Fibroblast of the aortic adventitia (primary cell): ENCODE results near the gene SCN2A. TPM values are rescaled to one million over a fixed set of nuclear protein-coding genes. Genes with fewer than 3 reads are reported as not detected.
"Not testable (repeated sequence)": the region's sequence is repeated elsewhere in the genome, so short reads cannot be mapped to it uniquely, and the experiment has no call there.

ENCODE experiments used
- DNase-seq: peaks from one replicate; pipeline ENCODE4 v3.0.0-alpha.2; 2010; ENCODE audit warnings: low read depth
- H3K4me3 ChIP-seq: 2 replicates; pipeline ENCODE4 v1.5.1; 2011; ENCODE audit warnings: low read depth, mild to moderate bottlenecking, control low read depth, low read length, moderate library complexity
- CTCF ChIP-seq: IDR thresholded peaks from 2 replicates; pipeline ENCODE4 v1.5.1; 2011; ENCODE audit warnings: mild to moderate bottlenecking, low read length, control low read depth, inconsistent platforms; ENCODE audit not compliant: insufficient read depth
- total RNA-seq: library from RNA; depleted of rRNA; stranded (reverse); fragments of >200 nt; gene quantifications from 2 replicates; pipeline ENCODE4 v1.2.3, GENCODE V29; 2012; ENCODE audit warnings: low replicate concordance

SCN2A gene
- total RNA-seq, 1 donor = 16.7 TPM

- DNase-seq = no peak
- H3K4me3 ChIP-seq = no peak overlapping the region
- TF ChIP-seq CTCF = no peak
Measured at GRCh38 chr2:165245081-165245793, 6.0 kb downstream of the SCN2A start.

GRCh38 chr2:165248238-165248637 is 9.0 kb downstream of the SCN2A start:
- TF ChIP-seq CTCF = no peak
- DNase-seq = no peak

GRCh38 chr2:165251366-165251765 is 12.2 kb downstream of the SCN2A start:
- no peak overlapping the region for H3K4me3 ChIP-seq
- peak; percentile 7 for DNase-seq
- no peak for TF ChIP-seq CTCF

More at GRCh38 chr2:165248238-165248637, 9.0 kb downstream of the SCN2A start:
- no peak overlapping the region for H3K4me3 ChIP-seq

- TF ChIP-seq CTCF = no peak
Measured at GRCh38 chr2:165253178-165253577, 14.0 kb downstream of the SCN2A start.

GRCh38 chr2:165256618-165257017 is 17.4 kb downstream of the SCN2A start:
- DNase-seq = no peak
- H3K4me3 ChIP-seq = no peak overlapping the region
- no peak for TF ChIP-seq CTCF

More at GRCh38 chr2:165253178-165253577, 14.0 kb downstream of the SCN2A start:
- DNase-seq = no peak
- no peak overlapping the region for H3K4me3 ChIP-seq

GRCh38 chr2:165260347-165260746 is 21.1 kb downstream of the SCN2A start:
- DNase-seq, H3K4me3 ChIP-seq: not testable (repeated sequence)

- DNase-seq = no peak
- H3K4me3 ChIP-seq = no peak overlapping the region
- TF ChIP-seq CTCF = no peak
Measured at GRCh38 chr2:165268754-165269153, 29.5 kb downstream of the SCN2A start.
